ENCODE results near the gene TNFSF8. TPM values are rescaled to one million over a fixed set of nuclear protein-coding genes. Genes with fewer than 3 reads are reported as not detected.

TNFSF8 gene
- total RNA-seq, 1 donor from 2014 or later, result 0.19 TPM

- no peak for TF ChIP-seq CTCF (conservative IDR thresholded peaks at IDR 0.05)
- Mint-ChIP-seq H3K27ac (no peak overlapping the region), H3K27me3 (no peaks in the 10 kb centered on the region), H3K36me3 (no peaks in the 10 kb centered on the region), H3K9me3 (peaks cover 14% of the 10 kb centered on the region), H3K4me3 (no peak overlapping the region), H3K4me1 (ENCODE audit: unreplicated experiment) (no peaks in the 10 kb centered on the region)
- DNase-seq (ENCODE audit: extremely low spot score, unreplicated experiment), result no peak
Observed at GRCh38 chr9:114965564-114965963, 35.2 kb upstream of the TNFSF8 start.

GRCh38 chr9:114962809-114963208 lies 32.4 kb upstream of the TNFSF8 start:
- H3K27me3 Mint-ChIP-seq, result no peaks in the 10 kb centered on the region
- no peak overlapping the region for H3K27ac Mint-ChIP-seq
- peaks cover 24% of the 10 kb centered on the region for H3K9me3 Mint-ChIP-seq
- no peak overlapping the region for H3K4me3 Mint-ChIP-seq
- no peaks in the 10 kb centered on the region for H3K4me1 Mint-ChIP-seq (ENCODE audit: unreplicated experiment)
- TF ChIP-seq CTCF (conservative IDR thresholded peaks at IDR 0.05), result no peak
- DNase-seq (ENCODE audit: extremely low spot score, unreplicated experiment), result no peak
- no peaks in the 10 kb centered on the region for H3K36me3 Mint-ChIP-seq

GRCh38 chr9:114960276-114960675 lies 29.9 kb upstream of the TNFSF8 start:
- H3K4me3 Mint-ChIP-seq, result no peak overlapping the region
- H3K27ac Mint-ChIP-seq, result no peak overlapping the region
- TF ChIP-seq CTCF (conservative IDR thresholded peaks at IDR 0.05), result no peak
- no peak for DNase-seq (ENCODE audit: extremely low spot score, unreplicated experiment)
- H3K9me3 Mint-ChIP-seq, result peaks cover 24% of the 10 kb centered on the region
- peaks cover 4% of the 10 kb centered on the region for H3K27me3 Mint-ChIP-seq
- no peaks in the 10 kb centered on the region for H3K4me1 Mint-ChIP-seq (ENCODE audit: unreplicated experiment)
- no peaks in the 10 kb centered on the region for H3K36me3 Mint-ChIP-seq

GRCh38 chr9:114958844-114959235 lies 28.4 kb upstream of the TNFSF8 start:
- H3K27me3 Mint-ChIP-seq, result peaks cover 4% of the 10 kb centered on the region
- no peaks in the 10 kb centered on the region for H3K4me1 Mint-ChIP-seq (ENCODE audit: unreplicated experiment)
- H3K4me3 Mint-ChIP-seq, result no peak overlapping the region
- no peak for DNase-seq (ENCODE audit: extremely low spot score, unreplicated experiment)
- no peaks in the 10 kb centered on the region for H3K36me3 Mint-ChIP-seq
- TF ChIP-seq CTCF (conservative IDR thresholded peaks at IDR 0.05), result no peak
- no peak overlapping the region for H3K27ac Mint-ChIP-seq
- peaks cover 24% of the 10 kb centered on the region for H3K9me3 Mint-ChIP-seq

- no peak overlapping the region for H3K27ac Mint-ChIP-seq
- no peaks in the 10 kb centered on the region for H3K4me1 Mint-ChIP-seq (ENCODE audit: unreplicated experiment)
- no peak for TF ChIP-seq CTCF (conservative IDR thresholded peaks at IDR 0.05)
- no peak overlapping the region for H3K4me3 Mint-ChIP-seq
- peaks cover 4% of the 10 kb centered on the region for H3K27me3 Mint-ChIP-seq
- no peaks in the 10 kb centered on the region for H3K36me3 Mint-ChIP-seq
- H3K9me3 Mint-ChIP-seq, result peaks cover 24% of the 10 kb centered on the region
- DNase-seq (ENCODE audit: extremely low spot score, unreplicated experiment), result no peak
Observed at GRCh38 chr9:114958021-114958843, 27.8 kb upstream of the TNFSF8 start.
